ENCODE measurements around the gene CYB561A3.

CYB561A3 gene

DNA sequence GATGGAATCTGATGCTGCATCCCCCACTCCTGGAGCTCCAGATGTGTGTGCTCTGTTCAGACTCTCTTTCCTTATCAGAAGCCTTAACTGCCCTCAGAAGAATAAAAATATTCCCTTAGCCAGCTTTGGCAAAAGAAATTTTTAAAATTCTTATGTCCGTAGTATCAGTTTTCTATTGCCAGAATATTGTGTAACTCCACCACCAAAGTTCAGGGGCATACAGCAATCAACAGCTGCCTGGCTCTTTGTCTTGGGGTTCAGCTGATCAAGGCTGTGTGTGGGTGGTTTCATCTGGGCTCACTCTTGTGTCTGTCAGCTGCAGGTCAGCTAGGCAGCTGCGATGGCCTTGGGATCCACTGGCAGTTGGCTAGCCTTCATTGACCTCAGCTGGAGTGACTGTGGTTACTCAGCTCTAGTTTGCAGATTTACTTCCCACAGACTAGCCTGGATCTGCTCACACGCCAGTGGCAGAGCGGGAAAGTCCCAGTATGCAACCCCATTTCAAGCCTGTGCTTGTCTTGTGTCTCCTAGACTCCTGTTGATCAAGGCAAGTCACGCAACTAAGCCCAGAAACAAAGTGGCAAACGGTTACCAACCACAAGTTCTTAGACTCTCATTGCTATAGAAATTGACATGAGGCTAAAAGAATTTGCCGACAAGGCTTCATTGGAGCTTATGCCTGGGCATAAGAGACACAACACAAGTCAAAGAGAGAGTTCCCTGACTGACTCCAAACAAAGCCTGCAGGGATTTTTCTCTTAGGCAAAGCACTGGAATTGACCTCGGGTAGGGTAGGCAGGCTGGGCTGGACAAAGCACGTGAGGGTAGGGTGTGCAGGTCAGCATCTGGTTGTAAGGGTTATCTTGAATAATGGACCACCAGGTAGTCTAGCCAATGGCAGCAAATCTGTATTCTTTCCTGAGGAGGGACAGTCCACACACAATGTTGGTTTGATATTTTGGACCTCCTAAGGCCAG lies 8.0 kb upstream of the CYB561A3 start:
- no peak for DNase-seq (ENCODE audit: low read depth in 2 of 2)

DNA sequence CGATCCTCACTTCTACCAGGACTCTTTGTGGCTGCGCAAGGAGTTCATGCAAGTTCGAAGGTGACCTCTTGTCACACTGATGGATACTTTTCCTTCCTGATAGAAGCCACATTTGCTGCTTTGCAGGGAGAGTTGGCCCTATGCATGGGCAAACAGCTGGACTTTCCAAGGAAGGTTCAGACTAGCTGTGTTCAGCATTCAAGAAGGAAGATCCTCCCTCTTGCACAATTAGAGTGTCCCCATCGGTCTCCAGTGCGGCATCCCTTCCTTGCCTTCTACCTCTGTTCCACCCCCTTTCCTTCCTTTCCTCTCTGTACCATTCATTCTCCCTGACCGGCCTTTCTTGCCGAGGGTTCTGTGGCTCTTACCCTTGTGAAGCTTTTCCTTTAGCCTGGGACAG lies 7.0 kb upstream of the CYB561A3 start:
- no peak for DNase-seq (ENCODE audit: low read depth in 2 of 2)

DNA sequence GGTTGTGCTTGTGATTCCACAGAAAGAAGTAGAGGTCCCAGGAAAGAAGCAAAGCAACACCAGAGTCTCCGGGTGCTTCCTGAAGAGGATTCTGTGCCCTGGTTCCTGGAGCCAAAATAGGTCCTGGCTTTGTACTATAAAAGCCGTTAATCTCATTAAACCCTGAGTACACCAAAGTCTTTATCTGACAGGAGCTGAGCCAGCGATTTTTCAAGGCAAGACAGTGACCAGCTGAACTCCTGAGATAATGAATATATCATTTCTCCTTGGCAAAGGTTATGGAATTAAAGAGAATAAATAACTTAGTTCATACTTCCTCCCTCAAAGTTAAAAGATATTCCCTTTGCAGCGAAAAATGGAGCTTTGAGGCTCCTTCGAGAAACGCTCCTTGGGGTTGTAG lies 5.7 kb upstream of the CYB561A3 start:
- DNase-seq (ENCODE audit: low read depth in 2 of 2): no peak

DNA sequence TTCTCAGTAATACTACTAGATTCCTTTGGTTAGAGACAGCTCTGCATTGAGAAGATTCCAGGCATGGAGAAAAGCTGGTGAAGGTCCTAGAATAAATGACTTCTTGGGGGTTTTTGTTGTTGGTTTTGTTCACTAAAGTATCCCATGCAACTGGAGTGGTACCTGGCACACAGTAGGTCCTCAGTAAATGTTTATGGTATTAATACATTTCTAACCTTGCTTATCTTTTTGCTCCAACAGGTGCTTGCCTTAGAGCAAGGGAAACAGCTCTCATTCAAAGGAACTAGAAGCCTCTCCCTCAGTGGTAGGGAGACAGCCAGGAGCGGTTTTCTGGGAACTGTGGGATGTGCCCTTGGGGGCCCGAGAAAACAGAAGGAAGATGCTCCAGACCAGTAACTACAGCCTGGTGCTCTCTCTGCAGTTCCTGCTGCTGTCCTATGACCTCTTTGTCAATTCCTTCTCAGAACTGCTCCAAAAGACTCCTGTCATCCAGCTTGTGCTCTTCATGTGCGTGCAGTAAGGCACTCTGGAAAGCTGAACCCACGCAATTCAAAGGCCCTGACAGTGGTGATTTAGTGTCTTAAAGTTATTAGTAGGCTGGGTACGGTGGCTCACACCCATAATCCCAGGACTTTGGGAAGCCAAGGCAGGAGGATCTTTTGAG lies 2.5 kb upstream of the CYB561A3 start:
- DNase-seq (ENCODE audit: low read depth in 2 of 2): no peak

DNA sequence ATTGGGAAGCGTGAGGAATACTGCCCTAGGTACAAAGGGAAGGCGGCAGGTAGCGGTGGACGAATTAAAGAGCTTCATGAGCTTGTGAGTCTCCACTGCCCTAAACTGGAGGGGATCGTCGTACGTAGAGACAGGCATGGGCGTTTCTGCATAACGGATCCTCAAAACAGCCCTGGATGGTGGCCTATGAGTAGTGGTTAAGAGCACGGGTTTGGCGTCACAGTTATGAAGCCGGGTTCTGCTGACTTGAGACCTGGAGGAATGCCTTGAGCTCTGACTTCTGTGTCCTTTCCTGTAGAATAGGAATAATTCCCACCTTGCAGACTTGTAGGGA lies 827 bp upstream of the CYB561A3 start:
- DNase-seq (ENCODE audit: low read depth in 2 of 2): no peak

DNA sequence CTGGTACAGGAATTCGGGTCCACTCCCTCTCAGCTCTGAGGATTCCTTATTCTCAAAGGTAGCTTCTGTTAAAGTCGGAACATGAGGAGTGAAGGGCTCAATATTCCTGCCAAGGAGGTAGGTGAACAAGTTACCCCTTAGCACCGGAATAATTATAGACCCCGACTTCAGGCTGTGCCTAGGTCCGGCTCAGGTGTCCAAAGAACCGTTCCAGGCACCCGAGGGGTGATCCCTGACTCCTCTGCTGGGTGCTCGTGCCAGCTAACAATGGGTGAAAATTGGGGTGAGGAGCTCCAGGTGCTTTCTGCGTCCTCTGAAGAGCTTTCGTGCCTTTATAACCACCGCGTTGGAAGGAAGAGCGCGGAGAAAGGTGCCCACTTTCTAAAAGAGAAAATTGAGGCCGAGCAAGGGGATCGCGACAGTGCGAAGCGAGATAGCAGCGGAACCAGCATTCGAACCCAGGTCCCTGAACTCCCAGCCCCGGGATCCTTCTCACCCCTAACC lies 393 bp downstream of the CYB561A3 start:
- no peak for DNase-seq (ENCODE audit: low read depth in 2 of 2)

DNA sequence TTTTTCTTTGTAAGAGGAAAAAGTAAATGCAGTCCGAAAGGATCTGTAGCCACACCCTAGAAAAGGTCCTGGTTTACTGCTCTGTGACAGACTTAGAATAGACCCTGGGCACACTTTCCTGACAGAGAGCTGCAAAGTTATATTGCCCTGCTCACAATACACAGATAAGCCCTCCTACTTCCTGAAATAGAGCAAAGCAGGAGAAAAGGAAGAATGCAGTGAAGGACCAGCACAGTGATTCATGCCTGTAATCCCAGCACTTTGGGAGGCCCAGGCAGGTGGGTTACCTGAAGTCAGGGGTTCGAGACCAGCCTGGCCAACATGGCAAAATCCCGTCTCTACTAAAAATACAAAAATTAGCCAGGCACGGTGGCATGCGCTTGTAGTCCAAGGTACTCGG lies 2.2 kb downstream of the CYB561A3 start:
- no peak for DNase-seq (ENCODE audit: low read depth in 2 of 2)

DNA sequence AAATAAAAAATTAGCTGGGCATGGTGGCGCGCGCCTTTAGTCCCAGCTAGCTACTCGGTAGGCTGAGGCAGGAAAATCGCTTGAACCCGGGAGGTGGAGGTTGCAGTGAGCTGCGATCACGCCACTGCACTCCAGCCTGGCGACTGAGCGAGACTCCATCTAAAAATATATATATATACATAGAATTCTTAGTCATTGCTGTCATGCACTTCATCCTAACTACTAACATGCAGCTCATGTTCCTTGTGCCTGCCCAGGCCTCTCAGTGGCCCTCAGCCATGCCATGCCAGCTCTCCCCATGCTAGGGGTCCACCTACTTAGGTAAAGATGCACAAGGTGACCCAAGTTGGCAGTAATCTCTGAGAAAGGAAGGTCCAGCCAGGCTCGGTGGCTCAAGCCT lies 3.1 kb downstream of the CYB561A3 start:
- no peak for DNase-seq (ENCODE audit: low read depth in 2 of 2)

DNA sequence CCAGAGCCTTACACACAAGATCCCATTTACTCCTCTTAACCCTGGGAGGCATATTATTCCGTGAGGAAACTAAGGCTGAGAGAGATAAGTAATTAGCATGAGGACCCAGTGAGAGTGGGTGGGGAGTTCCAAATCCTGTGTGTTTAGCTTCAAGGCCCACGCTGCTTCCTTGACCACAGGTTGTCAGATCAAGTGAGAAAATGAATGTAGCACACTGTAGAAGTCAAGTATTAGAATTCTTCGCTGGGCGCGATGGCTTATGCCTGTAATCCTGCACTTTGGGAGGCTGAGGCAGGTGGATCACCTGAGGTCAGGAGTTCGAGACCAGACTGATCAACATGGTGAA lies 3.8 kb downstream of the CYB561A3 start:
- no peak for DNase-seq (ENCODE audit: low read depth in 2 of 2)

DNA sequence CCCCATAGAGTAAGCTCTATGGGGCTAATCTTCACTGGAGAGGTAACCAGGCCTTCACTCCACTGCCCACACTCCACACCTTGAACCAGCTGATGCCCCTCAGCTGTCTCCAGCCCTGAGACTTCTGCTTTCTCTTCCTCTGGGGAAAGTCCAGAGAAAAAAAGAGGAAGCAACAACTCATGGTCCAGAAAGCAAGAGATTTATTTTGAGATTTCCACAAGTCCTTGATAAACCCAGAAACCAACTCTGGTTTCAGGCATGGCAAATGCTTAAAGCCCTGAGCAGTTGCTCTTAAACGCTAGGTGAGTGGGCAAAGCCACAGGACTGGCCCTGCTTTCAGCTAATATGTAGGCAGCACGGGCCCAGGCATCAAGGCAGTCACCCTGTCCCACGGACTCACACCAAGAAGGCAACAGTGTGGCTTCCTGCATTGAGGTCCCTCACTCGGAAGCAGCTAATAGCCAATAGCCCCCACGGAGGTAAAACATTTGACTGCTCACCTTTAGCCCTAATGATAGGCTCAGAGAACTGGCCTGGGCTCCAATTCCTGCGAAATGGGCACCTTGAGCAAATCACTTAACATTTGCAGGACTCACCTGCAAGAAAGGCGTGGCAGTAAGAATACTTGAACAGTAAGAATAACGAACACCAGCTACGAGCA lies 4.3 kb downstream of the CYB561A3 start:
- no peak for DNase-seq (ENCODE audit: low read depth in 2 of 2)

DNA sequence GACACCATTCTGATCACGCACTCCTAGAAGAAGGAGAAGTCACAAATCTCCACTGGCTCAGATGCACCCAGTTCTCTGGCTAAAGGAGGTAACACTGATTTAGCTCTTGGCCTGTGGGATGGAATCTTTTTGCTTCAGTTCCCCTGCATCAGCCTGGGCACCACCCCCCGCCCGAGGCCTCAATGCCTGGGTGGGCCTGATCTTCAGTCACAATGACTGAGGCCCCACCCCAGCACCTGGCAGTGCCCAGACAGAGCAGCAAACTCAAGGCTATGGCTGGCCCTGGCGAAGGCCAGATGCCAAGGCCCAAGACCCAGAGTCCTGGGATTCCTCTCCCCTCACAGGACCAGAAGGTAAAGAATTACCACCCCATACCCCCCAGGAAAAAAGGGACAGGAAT lies 5.0 kb downstream of the CYB561A3 start:
- no peak for DNase-seq (ENCODE audit: low read depth in 2 of 2)

DNA sequence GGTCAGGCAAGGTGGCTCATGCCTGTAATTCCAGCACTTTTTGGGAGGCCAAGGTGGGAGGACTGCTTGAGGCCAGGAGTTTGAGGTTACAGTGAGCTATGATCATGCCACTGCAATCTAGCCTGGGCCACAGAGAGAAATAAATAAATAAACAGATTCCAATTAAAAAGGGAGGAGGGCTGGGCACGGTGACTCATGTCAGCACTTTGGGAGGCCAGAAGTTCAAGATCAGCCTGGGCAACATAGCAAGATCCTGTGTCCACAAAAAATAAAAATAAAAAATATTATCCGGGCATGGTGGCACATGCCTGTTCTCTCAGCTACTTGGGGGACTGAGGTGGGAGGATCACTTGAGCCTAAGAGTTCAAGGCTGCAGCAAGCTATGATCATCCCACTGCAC lies 7.5 kb downstream of the CYB561A3 start:
- no peak for DNase-seq (ENCODE audit: low read depth in 2 of 2)

DNA sequence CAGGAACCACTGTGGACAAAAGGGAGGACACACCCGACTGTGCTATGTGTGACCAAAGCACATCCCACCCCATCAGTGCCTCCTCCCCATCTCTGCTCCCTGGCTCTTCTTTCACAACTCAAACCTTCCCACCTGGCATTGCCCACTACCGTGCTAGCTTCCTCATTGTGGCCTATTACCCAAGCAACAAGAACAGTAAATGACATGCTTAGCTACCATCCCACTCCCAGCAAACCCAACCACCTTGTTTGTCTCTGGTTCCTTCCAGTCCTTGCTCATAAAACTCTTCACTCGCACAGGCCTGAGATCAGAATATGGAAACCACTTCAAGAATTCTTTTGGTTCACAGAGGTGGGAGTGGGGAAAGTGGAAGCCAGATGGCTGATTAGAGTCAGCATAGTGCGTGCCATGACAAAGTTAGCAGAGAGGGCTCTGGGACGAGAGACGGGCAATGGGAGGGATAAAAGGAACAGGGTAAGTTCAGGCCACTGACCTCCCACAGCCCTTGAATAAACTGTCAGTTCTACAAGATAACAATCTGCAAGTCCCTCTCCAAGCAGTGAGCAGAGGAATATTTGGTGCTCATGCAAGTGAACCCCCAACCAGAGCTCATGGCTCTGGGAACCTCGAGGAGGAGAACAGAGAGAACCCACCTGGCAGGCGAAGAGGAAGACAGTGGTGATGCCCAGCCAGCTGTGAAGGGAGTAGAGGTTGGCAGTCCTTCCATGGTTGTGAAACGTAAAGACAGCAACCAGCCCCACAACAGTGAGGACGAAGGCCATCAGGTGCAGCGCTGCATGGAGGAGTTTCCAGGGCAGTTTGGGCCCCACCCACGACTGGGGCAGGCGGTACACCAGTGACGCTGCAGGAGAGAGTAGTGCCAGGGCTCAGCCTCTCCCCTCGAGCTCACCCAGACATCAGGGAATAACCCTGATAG lies 8.3 kb downstream of the CYB561A3 start:
- DNase-seq (ENCODE audit: low read depth in 2 of 2): no peak

DNA sequence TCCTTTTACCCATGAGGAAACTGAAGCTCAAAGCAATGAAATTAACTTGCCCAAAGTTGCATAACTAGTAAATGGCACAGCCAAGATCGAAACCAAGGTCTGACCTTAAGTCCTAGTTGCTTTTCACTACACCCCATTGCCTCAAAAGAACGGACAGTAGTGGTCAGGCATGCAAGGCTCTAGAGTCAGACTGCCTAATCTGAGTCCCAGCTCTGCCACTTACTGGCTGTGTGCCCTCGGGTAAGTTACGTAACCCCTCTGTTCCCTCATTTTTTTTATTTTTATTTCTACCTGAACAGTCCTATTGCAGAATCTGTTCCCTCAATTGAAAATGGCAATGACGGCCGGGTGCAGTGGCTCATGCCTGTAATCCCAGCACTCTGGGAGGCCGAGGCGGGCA lies 9.6 kb downstream of the CYB561A3 start:
- DNase-seq (ENCODE audit: low read depth in 2 of 2): no peak

DNA sequence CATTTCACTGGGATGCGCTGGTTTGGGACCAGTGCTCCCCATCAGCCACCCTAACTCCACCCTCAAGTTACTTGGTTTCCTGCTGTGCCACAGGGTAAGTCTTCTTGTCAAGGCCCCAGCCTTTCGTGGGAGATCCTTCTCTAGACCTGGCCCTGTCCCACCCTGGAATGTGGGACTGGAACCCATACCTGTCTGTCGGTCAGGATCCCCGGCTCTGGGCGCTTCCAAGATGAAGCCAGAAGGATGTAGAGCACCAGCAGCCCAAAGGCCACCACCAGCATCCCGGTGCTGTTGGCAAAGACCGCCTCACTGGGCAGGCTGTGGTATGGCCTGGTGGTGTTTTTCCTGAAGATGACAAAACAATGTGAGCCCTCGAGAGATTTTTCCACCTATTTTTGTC lies 10.9 kb downstream of the CYB561A3 start:
- no peak for DNase-seq (ENCODE audit: low read depth in 2 of 2)

DNA sequence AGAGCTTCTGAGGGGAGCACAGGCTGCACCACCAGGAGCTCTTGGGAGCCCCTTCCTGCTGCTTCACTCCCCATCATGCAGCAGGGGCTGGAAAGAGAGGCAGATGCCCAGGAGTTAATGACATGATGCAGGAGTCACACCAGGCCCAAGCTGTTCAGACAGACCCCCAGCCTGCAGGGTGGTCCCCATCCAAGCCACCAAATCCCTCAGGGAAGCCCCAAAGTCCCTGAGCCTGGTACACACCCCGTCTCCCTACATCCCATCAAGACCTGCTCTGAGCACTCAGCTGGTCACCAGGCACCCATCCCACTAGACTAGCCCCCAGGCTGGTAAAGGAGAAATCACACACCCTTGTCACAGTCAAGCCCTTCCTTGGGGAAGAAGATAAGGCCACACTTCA lies 11.3 kb downstream of the CYB561A3 start:
- DNase-seq (ENCODE audit: low read depth in 2 of 2): no peak

DNA sequence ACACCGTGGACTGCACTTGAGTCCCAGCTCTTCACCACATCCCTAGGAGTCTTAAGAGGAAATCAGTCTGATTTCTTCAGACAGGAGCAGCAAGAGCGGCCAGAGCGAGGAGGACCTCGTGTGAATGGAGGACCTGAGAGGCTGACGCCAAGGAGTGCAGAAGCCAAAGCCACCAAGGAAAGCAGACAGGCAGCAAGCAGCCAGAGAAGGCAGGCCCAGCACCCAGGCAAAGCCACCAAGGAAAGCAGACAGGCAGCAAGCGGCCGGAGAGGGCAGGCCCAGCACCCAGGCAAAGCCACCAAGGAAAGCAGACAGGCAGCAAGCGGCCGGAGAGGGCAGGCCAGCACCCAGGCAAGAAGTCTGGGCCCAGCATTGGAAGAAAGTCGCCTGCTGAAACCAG lies 11.8 kb downstream of the CYB561A3 start:
- DNase-seq (ENCODE audit: low read depth in 2 of 2): no peak

DNA sequence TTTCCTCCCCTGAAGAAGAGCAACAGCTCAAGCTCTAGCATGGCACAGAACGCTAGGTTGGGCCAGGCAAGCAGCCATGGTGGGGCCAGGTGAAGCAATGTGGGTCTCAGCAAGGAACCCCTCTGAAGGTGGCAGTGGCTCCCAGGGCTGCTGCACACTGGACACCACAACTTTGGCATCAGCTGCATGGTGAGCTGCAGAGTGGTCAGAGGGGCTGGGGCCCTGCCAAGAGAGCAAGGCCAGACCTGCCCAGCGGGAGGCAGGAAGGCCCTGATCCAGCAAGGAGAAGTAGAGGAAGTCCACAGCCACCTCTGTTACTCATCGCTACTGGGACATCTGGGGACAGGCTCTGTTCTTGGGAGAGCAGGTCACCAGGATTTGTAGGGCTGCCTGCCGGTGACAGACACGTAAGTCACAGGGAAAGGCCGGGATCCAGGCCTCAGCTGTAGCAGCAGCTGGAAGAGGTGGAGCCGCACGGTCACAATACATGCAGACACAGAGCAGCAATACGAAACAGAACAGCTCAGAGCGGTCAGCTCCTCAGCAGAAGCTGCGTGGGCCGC lies 12.4 kb downstream of the CYB561A3 start:
- no peak for DNase-seq (ENCODE audit: low read depth in 2 of 2)

DNA sequence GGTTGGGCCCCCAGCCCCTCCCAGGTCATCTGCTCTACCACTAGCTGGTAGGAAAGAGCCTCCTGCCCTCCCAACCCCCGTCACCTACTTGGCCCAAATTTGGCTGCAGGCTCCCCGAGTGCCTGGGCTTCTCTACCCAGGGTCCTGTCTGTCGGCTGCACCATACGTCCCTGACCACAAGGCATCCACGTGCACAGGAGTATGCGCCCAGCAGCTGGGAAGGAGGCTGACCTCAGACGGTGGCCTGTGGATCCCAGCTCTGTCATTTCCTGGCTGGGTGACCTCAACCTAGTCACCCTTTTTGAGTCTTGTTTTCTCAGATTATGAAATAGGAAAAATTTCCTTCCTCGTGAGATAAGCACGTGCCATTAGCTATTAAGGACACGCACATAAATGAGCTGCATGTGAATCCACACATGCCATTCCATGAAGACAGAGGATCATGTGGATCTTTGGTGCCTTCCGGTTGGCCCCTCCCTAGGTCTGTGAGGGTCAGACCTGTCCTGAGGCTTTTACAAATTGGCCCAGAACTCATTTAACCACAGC lies 13.7 kb downstream of the CYB561A3 start:
- no peak for DNase-seq (ENCODE audit: low read depth in 2 of 2)

DNA sequence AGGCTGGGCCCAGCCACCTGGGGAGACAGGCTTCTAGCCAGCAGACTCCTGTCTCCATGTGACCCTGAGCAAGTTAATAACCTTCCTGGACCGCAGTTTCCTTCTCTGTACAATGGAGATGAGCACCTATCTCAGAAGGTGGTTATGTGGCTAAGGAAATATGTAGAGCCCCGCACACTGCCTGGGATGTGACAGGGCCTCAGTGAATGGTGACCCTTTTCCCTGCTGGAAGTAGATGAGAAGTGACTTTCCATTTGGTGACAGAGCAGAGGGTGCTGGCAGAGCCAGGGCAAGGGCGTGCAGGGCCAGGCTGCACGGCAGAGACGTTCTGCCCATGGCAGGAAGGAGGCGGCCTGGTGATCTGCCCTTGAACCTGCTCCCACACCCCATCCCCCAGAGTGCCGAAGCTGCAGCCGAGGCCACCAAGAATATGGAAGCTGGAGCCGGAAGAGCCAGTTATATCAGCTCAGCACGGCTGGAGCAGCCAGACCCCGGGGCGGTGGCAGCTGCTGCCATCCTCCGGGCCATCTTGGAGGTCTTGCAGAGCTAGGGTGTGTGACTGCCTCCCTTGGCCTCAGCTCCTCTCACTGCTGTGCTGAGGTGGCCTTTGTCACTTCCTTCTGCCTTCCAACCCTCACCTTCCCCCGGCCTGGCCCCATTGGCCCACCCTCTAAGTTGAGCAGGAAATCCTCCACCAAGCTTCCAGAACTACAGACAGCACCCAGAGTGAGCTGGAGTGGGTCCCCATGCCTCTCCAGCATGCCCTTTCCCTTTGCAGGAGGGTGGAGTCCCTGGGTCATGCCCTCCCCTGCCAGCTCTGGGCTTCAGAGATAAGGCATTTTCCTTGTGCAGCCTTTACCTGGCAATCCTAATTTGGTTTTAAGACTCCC lies 15.5 kb downstream of the CYB561A3 start:
- no peak for DNase-seq (ENCODE audit: low read depth in 2 of 2)

Data from activated CD8-positive, alpha-beta memory T cell treated with anti-CD3 and anti-CD28 coated beads for 4 hours (primary cell).